ENCODE data around the gene PAK5.

The PAK5 gene

GRCh38 chr20:9574181-9574580 is 264.7 kb downstream of the PAK5 start:
- TF ChIP-seq CTCF (IDR thresholded peaks at IDR 0.05; ENCODE audit: insufficient read depth, low read depth, low read length, missing control alignments) = no peak
- DNase-seq (ENCODE audit: low read depth) = no peak
- H3K4me3 ChIP-seq (ENCODE audit: low read depth, low read length) = no peak overlapping the region

- H3K4me3 ChIP-seq (ENCODE audit: low read depth, low read length) = no peak overlapping the region
- no peak for DNase-seq (ENCODE audit: low read depth)
- no peak for TF ChIP-seq CTCF (IDR thresholded peaks at IDR 0.05; ENCODE audit: insufficient read depth, low read depth, low read length, missing control alignments)
Measured at GRCh38 chr20:9573335-9574151, 265.3 kb downstream of the PAK5 start.

- DNase-seq (ENCODE audit: low read depth) = no peak
- no peak for TF ChIP-seq CTCF (IDR thresholded peaks at IDR 0.05; ENCODE audit: insufficient read depth, low read depth, low read length, missing control alignments)
- no peak overlapping the region for H3K4me3 ChIP-seq (ENCODE audit: low read depth, low read length)
Measured at GRCh38 chr20:9572670-9573069, 266.2 kb downstream of the PAK5 start.

- H3K4me3 ChIP-seq (ENCODE audit: low read depth, low read length) = no peak overlapping the region
Measured at GRCh38 chr20:9571783-9572182, 267.1 kb downstream of the PAK5 start.

GRCh38 chr20:9570612-9571011 is 268.3 kb downstream of the PAK5 start:
- no peak overlapping the region for H3K4me3 ChIP-seq (ENCODE audit: low read depth, low read length)
- no peak for TF ChIP-seq CTCF (IDR thresholded peaks at IDR 0.05; ENCODE audit: insufficient read depth, low read depth, low read length, missing control alignments)
- no peak for DNase-seq (ENCODE audit: low read depth)

More at GRCh38 chr20:9571783-9572182, 267.1 kb downstream of the PAK5 start:
- TF ChIP-seq CTCF (IDR thresholded peaks at IDR 0.05; ENCODE audit: insufficient read depth, low read depth, low read length, missing control alignments) = no peak
- DNase-seq (ENCODE audit: low read depth) = no peak

GRCh38 chr20:9566977-9567376 is 271.9 kb downstream of the PAK5 start:
- DNase-seq (ENCODE audit: low read depth) = no peak
- no peak for TF ChIP-seq CTCF (IDR thresholded peaks at IDR 0.05; ENCODE audit: insufficient read depth, low read depth, low read length, missing control alignments)
- H3K4me3 ChIP-seq (ENCODE audit: low read depth, low read length) = no peak overlapping the region
